Measurements from ENCODE around the gene MGMT. TPM values are rescaled to one million over a fixed set of nuclear protein-coding genes. Genes with fewer than 3 reads are reported as not detected.

MGMT gene
- total and polyA plus RNA-seq, 2 donors (not counting 1 experiment from before 2014, with no cell fraction given) = 1.9 to 29.1 TPM

DNA sequence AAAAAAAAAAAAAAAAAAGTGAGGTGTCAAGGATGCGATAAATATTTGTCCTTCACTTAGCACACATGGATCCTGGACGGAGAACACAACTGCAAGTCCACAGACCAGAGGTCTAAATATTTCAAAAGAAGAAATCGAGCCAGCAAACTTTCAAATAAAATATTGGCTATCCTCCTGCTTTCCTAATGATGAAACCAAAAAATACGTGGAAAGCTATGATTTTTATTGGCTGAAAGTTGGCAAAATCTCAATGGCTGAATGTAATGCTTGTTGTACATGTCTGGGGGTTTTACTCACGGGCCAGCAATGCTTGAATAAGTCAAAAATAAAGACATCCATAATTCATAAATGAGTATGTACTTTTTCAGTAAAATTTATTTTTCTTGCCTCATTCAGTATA, 19.0 kb upstream of the MGMT start:
- TF ChIP-seq EZH2 (IDR thresholded peaks at IDR 0.05; ENCODE audit: low read length, missing control alignments) = no peak
- TF ChIP-seq, protein P1, sequence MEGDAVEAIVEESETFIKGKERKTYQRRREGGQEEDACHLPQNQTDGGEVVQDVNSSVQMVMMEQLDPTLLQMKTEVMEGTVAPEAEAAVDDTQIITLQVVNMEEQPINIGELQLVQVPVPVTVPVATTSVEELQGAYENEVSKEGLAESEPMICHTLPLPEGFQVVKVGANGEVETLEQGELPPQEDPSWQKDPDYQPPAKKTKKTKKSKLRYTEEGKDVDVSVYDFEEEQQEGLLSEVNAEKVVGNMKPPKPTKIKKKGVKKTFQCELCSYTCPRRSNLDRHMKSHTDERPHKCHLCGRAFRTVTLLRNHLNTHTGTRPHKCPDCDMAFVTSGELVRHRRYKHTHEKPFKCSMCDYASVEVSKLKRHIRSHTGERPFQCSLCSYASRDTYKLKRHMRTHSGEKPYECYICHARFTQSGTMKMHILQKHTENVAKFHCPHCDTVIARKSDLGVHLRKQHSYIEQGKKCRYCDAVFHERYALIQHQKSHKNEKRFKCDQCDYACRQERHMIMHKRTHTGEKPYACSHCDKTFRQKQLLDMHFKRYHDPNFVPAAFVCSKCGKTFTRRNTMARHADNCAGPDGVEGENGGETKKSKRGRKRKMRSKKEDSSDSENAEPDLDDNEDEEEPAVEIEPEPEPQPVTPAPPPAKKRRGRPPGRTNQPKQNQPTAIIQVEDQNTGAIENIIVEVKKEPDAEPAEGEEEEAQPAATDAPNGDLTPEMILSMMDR (conservative IDR thresholded peaks at IDR 0.05 in 1 of 2, IDR thresholded peaks at IDR 0.05 in 1 of 2; ENCODE audit: low read depth in 1 of 2, low read length in 2 of 2) = no peak
- Histone ChIP-seq H3K9me3 (ENCODE audit: control insufficient read depth, insufficient read depth, low read depth, low read length) (no peaks in the 10 kb centered on the region), H3K27me3 (ENCODE audit: control insufficient read depth, insufficient read depth, low read length) (no peaks in the 10 kb centered on the region), H3K4me2 (ENCODE audit: extremely low read depth, insufficient read depth, low read length) (no peak overlapping the region), H2AFZ (ENCODE audit: low read length) (no peak overlapping the region), H3K36me3 (ENCODE audit: control insufficient read depth, insufficient read depth, low read length) (no peaks in the 10 kb centered on the region), H3K9ac (ENCODE audit: insufficient read depth, low read length) (no peak overlapping the region), H3K79me2 (ENCODE audit: control insufficient read depth, insufficient read depth, low read length) (no peaks in the 10 kb centered on the region), H3K4me1 (ENCODE audit: control insufficient read depth, extremely low read depth, insufficient read depth, low read length) (no peaks in the 10 kb centered on the region), H3K27ac (ENCODE audit: insufficient read depth, low read length) (no peak overlapping the region), H4K20me1 (ENCODE audit: control insufficient read depth, extremely low read depth, insufficient read depth, low read length) (no peaks in the 10 kb centered on the region), H3K4me3 (replicated peaks in 1 of 4; ENCODE audit: control extremely low read depth in 1 of 4, insufficient read depth in 1 of 4, low read depth in 3 of 4, low read length in 4 of 4) (no peak overlapping the region)
- DNase-seq (ENCODE audit: low read depth in 2 of 2) = no peak

DNA sequence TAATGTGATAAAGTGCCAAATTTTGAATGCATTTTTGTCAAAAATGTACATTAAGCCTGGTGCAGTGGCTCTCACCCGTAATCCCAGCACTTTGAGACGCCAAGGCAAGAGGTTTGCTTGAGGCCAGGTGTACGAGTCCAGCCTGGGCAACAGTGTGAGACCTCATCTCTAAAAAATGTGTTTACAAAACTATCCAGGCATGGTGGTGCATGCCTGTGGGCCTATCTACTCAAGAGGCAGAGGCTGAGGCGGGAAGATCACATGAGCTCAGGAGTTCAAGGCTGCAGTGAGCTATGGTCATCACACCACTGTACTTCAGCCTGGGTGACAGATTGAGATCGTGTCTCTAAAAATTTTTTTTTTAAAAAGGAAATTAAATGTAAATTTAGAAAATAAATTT, 18.5 kb upstream of the MGMT start:
- H3K27me3 ChIP-seq (ENCODE audit: control insufficient read depth, insufficient read depth, low read length) = no peaks in the 10 kb centered on the region
- no peak overlapping the region for H2AFZ ChIP-seq (ENCODE audit: low read length)
- H3K79me2 ChIP-seq (ENCODE audit: control insufficient read depth, insufficient read depth, low read length) = no peaks in the 10 kb centered on the region
- no peak for DNase-seq (ENCODE audit: low read depth in 2 of 2)
- H3K4me2 ChIP-seq (ENCODE audit: extremely low read depth, insufficient read depth, low read length) = no peak overlapping the region
- H3K4me3 ChIP-seq (replicated peaks in 1 of 4; ENCODE audit: control extremely low read depth in 1 of 4, insufficient read depth in 1 of 4, low read depth in 3 of 4, low read length in 4 of 4) = no peak overlapping the region
- no peaks in the 10 kb centered on the region for H3K36me3 ChIP-seq (ENCODE audit: control insufficient read depth, insufficient read depth, low read length)
- H3K27ac ChIP-seq (ENCODE audit: insufficient read depth, low read length) = no peak overlapping the region
- no peaks in the 10 kb centered on the region for H4K20me1 ChIP-seq (ENCODE audit: control insufficient read depth, extremely low read depth, insufficient read depth, low read length)
- TF ChIP-seq EZH2 (IDR thresholded peaks at IDR 0.05; ENCODE audit: low read length, missing control alignments) = no peak
- TF ChIP-seq, protein P1 (conservative IDR thresholded peaks at IDR 0.05 in 1 of 2, IDR thresholded peaks at IDR 0.05 in 1 of 2; ENCODE audit: low read depth in 1 of 2, low read length in 2 of 2) = no peak
- H3K4me1 ChIP-seq (ENCODE audit: control insufficient read depth, extremely low read depth, insufficient read depth, low read length) = no peaks in the 10 kb centered on the region
- H3K9me3 ChIP-seq (ENCODE audit: control insufficient read depth, insufficient read depth, low read depth, low read length) = no peaks in the 10 kb centered on the region
- no peak overlapping the region for H3K9ac ChIP-seq (ENCODE audit: insufficient read depth, low read length)

DNA sequence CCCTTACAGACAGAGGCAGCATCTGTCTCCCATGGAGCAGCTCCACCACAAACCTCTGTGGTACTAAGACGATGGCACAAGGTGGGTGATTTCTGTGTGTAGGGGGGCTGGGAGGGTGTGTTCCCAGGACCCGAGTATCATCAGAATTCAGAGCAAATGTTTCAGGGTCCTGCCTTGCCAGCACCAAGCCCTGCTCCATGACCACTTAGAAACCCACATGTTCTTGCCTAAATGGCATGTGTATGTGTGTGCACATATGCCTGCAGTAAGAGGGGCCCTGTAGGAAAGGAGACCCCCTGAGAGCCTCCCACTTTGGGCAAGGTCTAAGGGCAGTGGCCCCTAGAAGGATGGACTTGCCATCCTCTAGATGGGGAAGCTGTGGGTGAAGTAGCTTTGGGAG, 17.1 kb upstream of the MGMT start:
- no peaks in the 10 kb centered on the region for H3K27me3 ChIP-seq (ENCODE audit: control insufficient read depth, insufficient read depth, low read length)
- H3K4me2 ChIP-seq (ENCODE audit: extremely low read depth, insufficient read depth, low read length) = no peak overlapping the region
- no peak overlapping the region for H2AFZ ChIP-seq (ENCODE audit: low read length)
- H4K20me1 ChIP-seq (ENCODE audit: control insufficient read depth, extremely low read depth, insufficient read depth, low read length) = no peaks in the 10 kb centered on the region
- H3K4me1 ChIP-seq (ENCODE audit: control insufficient read depth, extremely low read depth, insufficient read depth, low read length) = no peaks in the 10 kb centered on the region
- H3K9ac ChIP-seq (ENCODE audit: insufficient read depth, low read length) = no peak overlapping the region
- no peaks in the 10 kb centered on the region for H3K9me3 ChIP-seq (ENCODE audit: control insufficient read depth, insufficient read depth, low read depth, low read length)
- no peak overlapping the region for H3K4me3 ChIP-seq (replicated peaks in 1 of 4; ENCODE audit: control extremely low read depth in 1 of 4, insufficient read depth in 1 of 4, low read depth in 3 of 4, low read length in 4 of 4)
- H3K36me3 ChIP-seq (ENCODE audit: control insufficient read depth, insufficient read depth, low read length) = no peaks in the 10 kb centered on the region
- TF ChIP-seq, protein P1 (conservative IDR thresholded peaks at IDR 0.05 in 1 of 2, IDR thresholded peaks at IDR 0.05 in 1 of 2; ENCODE audit: low read depth in 1 of 2, low read length in 2 of 2) = no peak
- no peak for TF ChIP-seq EZH2 (IDR thresholded peaks at IDR 0.05; ENCODE audit: low read length, missing control alignments)
- no peak overlapping the region for H3K27ac ChIP-seq (ENCODE audit: insufficient read depth, low read length)
- H3K79me2 ChIP-seq (ENCODE audit: control insufficient read depth, insufficient read depth, low read length) = no peaks in the 10 kb centered on the region
- DNase-seq (ENCODE audit: low read depth in 2 of 2) = no peak

Measured in fibroblast of lung (primary cell).